GM23338 (cell line): ENCODE measurements around the gene MLH1. TPM values are rescaled to one million over a fixed set of nuclear protein-coding genes. Genes with fewer than 3 reads are reported as not detected.

Experiments used
- ATAC-seq: fragments of 200-7000 bp; cut with Tn5 transposase; 3 replicates; pipeline ENCODE4 v1.9.1; 2020
- DNase-seq: peaks from one replicate; pipeline ENCODE4 v3.0.0-alpha.2; 2015; ENCODE audit warnings: low spot score
- H2AFZ ChIP-seq: fragments of 200-600 bp; sonication (generic); 2 replicates; pipeline ENCODE4 v1.8.0; 2016; ENCODE audit warnings: antibody characterized with exemption, mild to moderate bottlenecking, moderate library complexity
- H3F3A ChIP-seq: fragments of 200-600 bp; sonication (generic); replicated peaks from 2 replicates; pipeline ENCODE4 v1.8.0; 2017; ENCODE audit warnings: antibody characterized with exemption, mixed run types, low read depth
- H3K27ac ChIP-seq: fragments of 200-600 bp; sonication (generic); 2 replicates; pipeline ENCODE4 v1.6.1; 2016; ENCODE audit warnings: low read depth
- H3K27me3 ChIP-seq: fragments of 200-600 bp; sonication (generic); 2 replicates; pipeline ENCODE4 v1.8.0; 2016; ENCODE audit warnings: mild to moderate bottlenecking, mixed run types, moderate library complexity; ENCODE audit not compliant: insufficient read depth
- H3K36me3 ChIP-seq: fragments of 200-600 bp; sonication (generic); 2 replicates; pipeline ENCODE4 v1.8.0; 2016; ENCODE audit warnings: mild to moderate bottlenecking; ENCODE audit not compliant: insufficient read depth
- H3K4me1 ChIP-seq: fragments of 200-600 bp; sonication (generic); 2 replicates; pipeline ENCODE4 v1.8.0; 2016; ENCODE audit warnings: mild to moderate bottlenecking, moderate library complexity; ENCODE audit not compliant: insufficient read depth
- H3K4me2 ChIP-seq: fragments of 200-600 bp; sonication (generic); 2 replicates; pipeline ENCODE4 v1.7.1; 2017; ENCODE audit warnings: mixed run types
- H3K4me3 ChIP-seq: fragments of 200-600 bp; sonication (generic); 2 replicates; pipeline ENCODE4 v1.6.1; 2016; ENCODE audit warnings: mixed run types
- H3K79me2 ChIP-seq: fragments of 200-600 bp; sonication (generic); replicated peaks from 2 replicates; pipeline ENCODE4 v1.8.0; 2017; ENCODE audit warnings: mild to moderate bottlenecking; ENCODE audit not compliant: insufficient read depth
- H3K9me2 ChIP-seq: fragments of 200-600 bp; sonication (generic); 2 replicates; pipeline ENCODE4 v1.8.0; 2017; ENCODE audit not compliant: insufficient read depth
- H4K20me1 ChIP-seq: fragments of 200-600 bp; sonication (generic); replicated peaks from 2 replicates; pipeline ENCODE4 v1.8.0; 2017; ENCODE audit warnings: mild to moderate bottlenecking; ENCODE audit not compliant: insufficient read depth
- H3K27ac Mint-ChIP-seq: 2 replicates; pipeline ENCODE4 v1.8.0; 2020; ENCODE audit warnings: inconsistent platforms, mild to moderate bottlenecking, moderate library complexity, mixed read lengths
- H3K27me3 Mint-ChIP-seq: 3 replicates; pipeline ENCODE4 v1.8.0; 2022; ENCODE audit warnings: low read depth, mild to moderate bottlenecking, moderate library complexity, mixed read lengths, inconsistent platforms; ENCODE audit not compliant: insufficient read depth, poor library complexity
- H3K36me3 Mint-ChIP-seq: 3 replicates; pipeline ENCODE4 v1.8.0; 2021; ENCODE audit warnings: low read depth, mild to moderate bottlenecking, inconsistent platforms, moderate library complexity, mixed read lengths
- H3K4me1 Mint-ChIP-seq: 3 replicates; pipeline ENCODE4 v1.8.0; 2020; ENCODE audit warnings: mild to moderate bottlenecking, inconsistent platforms, mixed read lengths
- H3K4me3 Mint-ChIP-seq: 3 replicates; pipeline ENCODE4 v1.8.0; 2021; ENCODE audit warnings: moderate library complexity, mild to moderate bottlenecking, inconsistent platforms, mixed read lengths
- H3K9me3 Mint-ChIP-seq: 3 replicates; pipeline ENCODE4 v1.8.0; 2020; ENCODE audit warnings: moderate library complexity, mild to moderate bottlenecking, inconsistent platforms, mixed read lengths
- CTCF ChIP-seq, 2 experiments: fragments of 200-600 bp in 1 of 2; sonication (generic) in 1 of 2; conservative IDR thresholded peaks; 2 replicates each; pipeline versions ENCODE4 v1.5.1 to v1.6.1; 2016 to 2017; ENCODE audit warnings: antibody characterized with exemption in 2 of 2, low read depth in 2 of 2, mild to moderate bottlenecking in 2 of 2, moderate library complexity in 1 of 2
- EZH2 ChIP-seq: fragments of 200-600 bp; sonication (generic); IDR thresholded peaks from one replicate; pipeline ENCODE4 v1.8.0; 2017; ENCODE audit warnings: antibody characterized with exemption, mild to moderate bottlenecking, low read depth; ENCODE audit not compliant: unreplicated experiment
- polyA plus RNA-seq: library from polyadenylated mRNA; unstranded; fragments of >200 nt; fragmentation: Nextera tagmentation; extraction: Ambion mirVana; gene quantifications from 2 replicates; pipeline ENCODE4 v1.2.1, GENCODE V29; 2016
- total RNA-seq: library from RNA; depleted of rRNA; stranded (reverse); fragments of >200 nt; shearing (Covaris generic); gene quantifications from 2 replicates; pipeline ENCODE4 v1.2.3, GENCODE V29; 2014
- TF ChIP-seq, protein P1 (sequence below): fragments of 250-450 bp; sonication (Bioruptor Pico); IDR thresholded peaks from 2 replicates; pipeline ENCODE4 v1.5.0; 2020; ENCODE audit warnings: mild to moderate bottlenecking, moderate library complexity

The MLH1 gene
- total and polyA plus RNA-seq, 2 experiments from 2014 or later = 31.7 to 58.0 TPM

- no peak overlapping the region for H3K4me3 ChIP-seq
- peaks cover 2% of the 10 kb centered on the region; the same call in 1 of the 2 replicates for H3K9me2 ChIP-seq
- Mint-ChIP-seq H3K9me3 (no peaks in the 10 kb centered on the region), H3K27me3 (peaks cover 2% of the 10 kb centered on the region), H3K27ac (no peak overlapping the region), H3K4me1 (no peaks in the 10 kb centered on the region), H3K36me3 (peaks cover 70% of the 10 kb centered on the region), H3K4me3 (no peak overlapping the region)
- H3K4me2 ChIP-seq = no peak overlapping the region
- H2AFZ ChIP-seq = no peak overlapping the region
- ATAC-seq = no peak
- no peaks in the 10 kb centered on the region for H3K27me3 ChIP-seq
- no peaks in the 10 kb centered on the region for H3K4me1 ChIP-seq
- DNase-seq = no peak
- peaks cover 40% of the 10 kb centered on the region for H3K36me3 ChIP-seq
- H3K79me2 ChIP-seq = no peaks in the 10 kb centered on the region
- no peaks in the 10 kb centered on the region for H3F3A ChIP-seq
- no peak overlapping the region for H3K27ac ChIP-seq
- TF ChIP-seq CTCF (conservative IDR thresholded peaks at IDR 0.05; ENCODE audit: low read depth in 2 of 2) = no peak
- TF ChIP-seq, protein P1, sequence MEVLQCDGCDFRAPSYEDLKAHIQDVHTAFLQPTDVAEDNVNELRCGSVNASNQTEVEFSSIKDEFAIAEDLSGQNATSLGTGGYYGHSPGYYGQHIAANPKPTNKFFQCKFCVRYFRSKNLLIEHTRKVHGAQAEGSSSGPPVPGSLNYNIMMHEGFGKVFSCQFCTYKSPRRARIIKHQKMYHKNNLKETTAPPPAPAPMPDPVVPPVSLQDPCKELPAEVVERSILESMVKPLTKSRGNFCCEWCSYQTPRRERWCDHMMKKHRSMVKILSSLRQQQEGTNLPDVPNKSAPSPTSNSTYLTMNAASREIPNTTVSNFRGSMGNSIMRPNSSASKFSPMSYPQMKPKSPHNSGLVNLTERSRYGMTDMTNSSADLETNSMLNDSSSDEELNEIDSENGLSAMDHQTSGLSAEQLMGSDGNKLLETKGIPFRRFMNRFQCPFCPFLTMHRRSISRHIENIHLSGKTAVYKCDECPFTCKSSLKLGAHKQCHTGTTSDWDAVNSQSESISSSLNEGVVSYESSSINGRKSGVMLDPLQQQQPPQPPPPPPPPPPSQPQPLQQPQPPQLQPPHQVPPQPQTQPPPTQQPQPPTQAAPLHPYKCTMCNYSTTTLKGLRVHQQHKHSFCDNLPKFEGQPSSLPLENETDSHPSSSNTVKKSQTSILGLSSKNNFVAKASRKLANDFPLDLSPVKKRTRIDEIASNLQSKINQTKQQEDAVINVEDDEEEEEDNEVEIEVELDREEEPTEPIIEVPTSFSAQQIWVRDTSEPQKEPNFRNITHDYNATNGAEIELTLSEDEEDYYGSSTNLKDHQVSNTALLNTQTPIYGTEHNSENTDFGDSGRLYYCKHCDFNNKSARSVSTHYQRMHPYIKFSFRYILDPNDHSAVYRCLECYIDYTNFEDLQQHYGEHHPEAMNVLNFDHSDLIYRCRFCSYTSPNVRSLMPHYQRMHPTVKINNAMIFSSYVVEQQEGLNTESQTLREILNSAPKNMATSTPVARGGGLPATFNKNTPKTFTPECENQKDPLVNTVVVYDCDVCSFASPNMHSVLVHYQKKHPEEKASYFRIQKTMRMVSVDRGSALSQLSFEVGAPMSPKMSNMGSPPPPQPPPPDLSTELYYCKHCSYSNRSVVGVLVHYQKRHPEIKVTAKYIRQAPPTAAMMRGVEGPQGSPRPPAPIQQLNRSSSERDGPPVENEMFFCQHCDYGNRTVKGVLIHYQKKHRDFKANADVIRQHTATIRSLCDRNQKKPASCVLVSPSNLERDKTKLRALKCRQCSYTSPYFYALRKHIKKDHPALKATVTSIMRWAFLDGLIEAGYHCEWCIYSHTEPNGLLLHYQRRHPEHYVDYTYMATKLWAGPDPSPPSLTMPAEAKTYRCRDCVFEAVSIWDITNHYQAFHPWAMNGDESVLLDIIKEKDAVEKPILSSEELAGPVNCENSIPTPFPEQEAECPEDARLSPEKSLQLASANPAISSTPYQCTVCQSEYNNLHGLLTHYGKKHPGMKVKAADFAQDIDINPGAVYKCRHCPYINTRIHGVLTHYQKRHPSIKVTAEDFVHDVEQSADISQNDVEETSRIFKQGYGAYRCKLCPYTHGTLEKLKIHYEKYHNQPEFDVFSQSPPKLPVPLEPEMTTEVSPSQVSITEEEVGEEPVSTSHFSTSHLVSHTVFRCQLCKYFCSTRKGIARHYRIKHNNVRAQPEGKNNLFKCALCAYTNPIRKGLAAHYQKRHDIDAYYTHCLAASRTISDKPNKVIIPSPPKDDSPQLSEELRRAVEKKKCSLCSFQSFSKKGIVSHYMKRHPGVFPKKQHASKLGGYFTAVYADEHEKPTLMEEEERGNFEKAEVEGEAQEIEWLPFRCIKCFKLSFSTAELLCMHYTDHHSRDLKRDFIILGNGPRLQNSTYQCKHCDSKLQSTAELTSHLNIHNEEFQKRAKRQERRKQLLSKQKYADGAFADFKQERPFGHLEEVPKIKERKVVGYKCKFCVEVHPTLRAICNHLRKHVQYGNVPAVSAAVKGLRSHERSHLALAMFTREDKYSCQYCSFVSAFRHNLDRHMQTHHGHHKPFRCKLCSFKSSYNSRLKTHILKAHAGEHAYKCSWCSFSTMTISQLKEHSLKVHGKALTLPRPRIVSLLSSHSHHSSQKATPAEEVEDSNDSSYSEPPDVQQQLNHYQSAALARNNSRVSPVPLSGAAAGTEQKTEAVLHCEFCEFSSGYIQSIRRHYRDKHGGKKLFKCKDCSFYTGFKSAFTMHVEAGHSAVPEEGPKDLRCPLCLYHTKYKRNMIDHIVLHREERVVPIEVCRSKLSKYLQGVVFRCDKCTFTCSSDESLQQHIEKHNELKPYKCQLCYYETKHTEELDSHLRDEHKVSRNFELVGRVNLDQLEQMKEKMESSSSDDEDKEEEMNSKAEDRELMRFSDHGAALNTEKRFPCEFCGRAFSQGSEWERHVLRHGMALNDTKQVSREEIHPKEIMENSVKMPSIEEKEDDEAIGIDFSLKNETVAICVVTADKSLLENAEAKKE = no peak
- no peak for TF ChIP-seq EZH2
- peaks cover 5% of the 10 kb centered on the region; the same call in 1 of the 2 replicates for H4K20me1 ChIP-seq
Measured at GRCh38 chr3:37037352-37037751, 44.0 kb downstream of the MLH1 start.
